ENCODE measurements around the gene RAD51B.

RAD51B gene

GRCh38 chr14:68559949-68560348, 740.4 kb downstream of the RAD51B start (continued):
- TF ChIP-seq PRDM10 (tag by site-specific recombination; IDR thresholded peaks at IDR 0.05) (no peak), ZNF660 (tag by site-specific recombination; IDR thresholded peaks at IDR 0.05) (no peak), ZNF202 (tag by site-specific recombination; IDR thresholded peaks at IDR 0.05; ENCODE audit: borderline replicate concordance) (no peak), ZNF398 (tag by site-specific recombination; IDR thresholded peaks at IDR 0.05) (no peak), ZNF146 (tag by site-specific recombination; IDR thresholded peaks at IDR 0.05) (no peak)

- Histone ChIP-seq H3K4me3 (ENCODE audit: low read depth, low read length) (no peak overlapping the region), H3K27ac (ENCODE audit: extremely low read depth, low read depth, low read length) (no peak overlapping the region), H3K36me3 (ENCODE audit: control insufficient read depth in 2 of 2, insufficient read depth in 1 of 2, low read length in 2 of 2) (no peaks in the 10 kb centered on the region), H3K4me1 (ENCODE audit: control insufficient read depth, insufficient read depth, low read length) (no peaks in the 10 kb centered on the region), H3K9me3 (ENCODE audit: control insufficient read depth, insufficient read depth, low read depth, low read length) (no peaks in the 10 kb centered on the region)
- CTCF ChIA-PET, result no interaction called here
- TF ChIP-seq ZFHX2 (tag by site-specific recombination; conservative IDR thresholded peaks at IDR 0.05) (peak; percentile 33), ZNF623 (tag by site-specific recombination; IDR thresholded peaks at IDR 0.05) (no peak), MEIS1 (CRISPR knock-in tag; IDR thresholded peaks at IDR 0.05; ENCODE audit: borderline replicate concordance) (no peak), SALL2 (tag by site-specific recombination; IDR thresholded peaks at IDR 0.05; ENCODE audit: borderline replicate concordance) (no peak), ZNF292 (tag by site-specific recombination; IDR thresholded peaks at IDR 0.05; ENCODE audit: borderline replicate concordance, low read depth) (no peak), ZNF280C (tag by site-specific recombination; IDR thresholded peaks at IDR 0.05) (no peak), CTCF (tag by site-specific recombination; IDR thresholded peaks at IDR 0.05) (no peak), ZNF112 (tag by site-specific recombination; IDR thresholded peaks at IDR 0.05) (no peak)
- POLR2A ChIA-PET, result no interaction called here
These were observed 742.0 kb downstream of the RAD51B start for GRCh38 chr14:68561531-68562007.

- H3K4me1 ChIP-seq (ENCODE audit: control insufficient read depth, insufficient read depth, low read length), result no peaks in the 10 kb centered on the region
- ChIA-PET CTCF (no interaction called here), POLR2A (no interaction called here)
- no peaks in the 10 kb centered on the region for H3K9me3 ChIP-seq (ENCODE audit: control insufficient read depth, insufficient read depth, low read depth, low read length)
- H3K4me3 ChIP-seq (ENCODE audit: low read depth, low read length), result no peak overlapping the region
- no peaks in the 10 kb centered on the region for H3K36me3 ChIP-seq (ENCODE audit: control insufficient read depth in 2 of 2, insufficient read depth in 1 of 2, low read length in 2 of 2)
- H3K27ac ChIP-seq (ENCODE audit: extremely low read depth, low read depth, low read length), result no peak overlapping the region
- TF ChIP-seq ZNF571 (tag by site-specific recombination; IDR thresholded peaks at IDR 0.05) (no peak), ZEB2 (tag by site-specific recombination; IDR thresholded peaks at IDR 0.05) (no peak), INSM2 (tag by site-specific recombination; IDR thresholded peaks at IDR 0.05) (no peak), ZNF664 (tag by site-specific recombination; IDR thresholded peaks at IDR 0.05) (no peak), ZNF747 (tag by site-specific recombination; IDR thresholded peaks at IDR 0.05) (no peak), ZNF391 (tag by site-specific recombination; IDR thresholded peaks at IDR 0.05; ENCODE audit: borderline replicate concordance, low read depth) (no peak), ZNF394 (tag by site-specific recombination; IDR thresholded peaks at IDR 0.05; ENCODE audit: borderline replicate concordance) (no peak), ZNF398 (tag by site-specific recombination; IDR thresholded peaks at IDR 0.05) (no peak)
These were observed 743.3 kb downstream of the RAD51B start for GRCh38 chr14:68562911-68563250.

Measured in HEK293 (cell line).